Smooth muscle cell (in vitro differentiated cells): ENCODE measurements around the gene CLTCL1. TPM values are rescaled to one million over a fixed set of nuclear protein-coding genes. Genes with fewer than 3 reads are reported as not detected.

Experiments
- DNase-seq: peaks from one replicate; lab custom pipeline; 2025; ENCODE audit not compliant: unreplicated experiment; lab: John Stamatoyannopoulos, UW
- H2AFZ ChIP-seq: fragments of 200-600 bp; sonication (generic); 2 replicates; pipeline ENCODE4 v1.6.0; 2016; ENCODE audit warnings: antibody characterized with exemption, low read depth, mild to moderate bottlenecking
- H3F3A ChIP-seq: fragments of 200-600 bp; sonication (generic); 2 replicates; pipeline ENCODE4 v1.6.0; 2017; ENCODE audit warnings: antibody characterized with exemption, low read depth
- H3K27ac ChIP-seq: fragments of 200-600 bp; sonication (generic); 2 replicates; pipeline ENCODE4 v1.5.1; 2016; ENCODE audit warnings: low read depth, mild to moderate bottlenecking
- H3K27me3 ChIP-seq: fragments of 200-600 bp; sonication (generic); 2 replicates; pipeline ENCODE4 v1.6.1; 2016; ENCODE audit warnings: low read depth, mild to moderate bottlenecking
- H3K36me3 ChIP-seq: fragments of 200-600 bp; sonication (generic); 2 replicates; pipeline ENCODE4 v1.5.1; 2016; ENCODE audit warnings: low read depth
- H3K4me1 ChIP-seq: fragments of 200-600 bp; sonication (generic); 2 replicates; pipeline ENCODE4 v1.5.1; 2016; ENCODE audit warnings: low read depth
- H3K4me2 ChIP-seq: fragments of 200-600 bp; sonication (generic); 2 replicates; pipeline ENCODE4 v1.6.0; 2016; ENCODE audit warnings: mild to moderate bottlenecking
- H3K4me3 ChIP-seq: fragments of 200-600 bp; sonication (generic); 2 replicates; pipeline ENCODE4 v1.5.1; 2016; ENCODE audit warnings: mild to moderate bottlenecking
- H3K79me2 ChIP-seq: fragments of 200-600 bp; sonication (generic); 2 replicates; pipeline ENCODE4 v1.6.0; 2016; ENCODE audit warnings: low read depth, mild to moderate bottlenecking
- H3K9ac ChIP-seq: fragments of 200-600 bp; sonication (generic); 2 replicates; pipeline ENCODE4 v1.6.0; 2016; ENCODE audit warnings: low read depth
- H3K9me3 ChIP-seq: fragments of 200-600 bp; sonication (generic); replicated peaks from 2 replicates; pipeline ENCODE4 v1.5.1; 2016; ENCODE audit warnings: low read depth
- H4K20me1 ChIP-seq: fragments of 200-600 bp; sonication (generic); 2 replicates; pipeline ENCODE4 v1.6.0; 2016; ENCODE audit warnings: low read depth
- WGBS: methylation state at CpG from one replicate; pipeline ENCODE4 v1.1.7; 2016; ENCODE audit warnings: low lambda C conversion rate; 5-methylcytosine and 5-hydroxymethylcytosine counted together
- polyA plus RNA-seq: library from polyadenylated mRNA; unstranded; fragments of >200 nt; fragmentation: Nextera tagmentation; extraction: Ambion mirVana; gene quantifications from 2 replicates; pipeline ENCODE4 v1.2.1, GENCODE V29; 2016
- total RNA-seq: library from RNA; depleted of rRNA; stranded (reverse); fragments of >200 nt; gene quantifications from 2 replicates; pipeline ENCODE4 v1.2.3, GENCODE V29; 2014
- TF ChIP-seq, protein P1 (sequence below): fragments of 200-600 bp; sonication (generic); IDR thresholded peaks from 2 replicates; pipeline ENCODE4 v1.5.1; 2017; ENCODE audit warnings: borderline replicate concordance, mild to moderate bottlenecking, antibody characterized with exemption; ENCODE audit not compliant: insufficient read depth, poor library complexity, severe bottlenecking

The CLTCL1 gene
- total and polyA plus RNA-seq, 2 experiments from 2014 or later: 4.7 to 9.0 TPM

DNA sequence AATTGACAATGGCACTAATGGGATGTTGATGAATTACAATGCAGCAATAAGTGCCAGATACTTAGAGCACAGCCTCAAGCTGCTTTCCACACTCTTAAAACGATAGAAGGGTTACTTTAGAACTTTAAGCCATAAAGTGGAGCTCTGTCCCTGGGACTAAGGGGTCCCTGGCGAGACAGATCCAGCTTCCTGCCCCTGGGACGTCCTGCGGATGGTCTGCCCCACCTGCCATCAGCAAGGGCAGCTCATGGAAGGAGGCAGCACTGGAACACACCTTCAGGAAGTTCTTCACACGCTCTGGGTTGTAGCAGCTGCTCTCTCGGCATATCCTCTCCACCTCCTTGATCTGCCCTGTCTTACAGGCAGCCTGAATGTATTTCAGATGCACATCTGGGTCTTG, 67.9 kb downstream of the CLTCL1 start:
- TF ChIP-seq, protein P1, sequence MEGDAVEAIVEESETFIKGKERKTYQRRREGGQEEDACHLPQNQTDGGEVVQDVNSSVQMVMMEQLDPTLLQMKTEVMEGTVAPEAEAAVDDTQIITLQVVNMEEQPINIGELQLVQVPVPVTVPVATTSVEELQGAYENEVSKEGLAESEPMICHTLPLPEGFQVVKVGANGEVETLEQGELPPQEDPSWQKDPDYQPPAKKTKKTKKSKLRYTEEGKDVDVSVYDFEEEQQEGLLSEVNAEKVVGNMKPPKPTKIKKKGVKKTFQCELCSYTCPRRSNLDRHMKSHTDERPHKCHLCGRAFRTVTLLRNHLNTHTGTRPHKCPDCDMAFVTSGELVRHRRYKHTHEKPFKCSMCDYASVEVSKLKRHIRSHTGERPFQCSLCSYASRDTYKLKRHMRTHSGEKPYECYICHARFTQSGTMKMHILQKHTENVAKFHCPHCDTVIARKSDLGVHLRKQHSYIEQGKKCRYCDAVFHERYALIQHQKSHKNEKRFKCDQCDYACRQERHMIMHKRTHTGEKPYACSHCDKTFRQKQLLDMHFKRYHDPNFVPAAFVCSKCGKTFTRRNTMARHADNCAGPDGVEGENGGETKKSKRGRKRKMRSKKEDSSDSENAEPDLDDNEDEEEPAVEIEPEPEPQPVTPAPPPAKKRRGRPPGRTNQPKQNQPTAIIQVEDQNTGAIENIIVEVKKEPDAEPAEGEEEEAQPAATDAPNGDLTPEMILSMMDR: no peak
- Histone ChIP-seq H2AFZ (no peak overlapping the region), H3K9ac (no peak overlapping the region), H3K9me3 (no peaks in the 10 kb centered on the region), H3K4me1 (no peaks in the 10 kb centered on the region), H3K79me2 (no peaks in the 10 kb centered on the region), H3K27ac (no peak overlapping the region), H3F3A (no peaks in the 10 kb centered on the region), H3K36me3 (peaks cover 6% of the 10 kb centered on the region), H3K4me3 (no peak overlapping the region), H3K4me2 (no peak overlapping the region), H3K27me3 (no peaks in the 10 kb centered on the region), H4K20me1 (no peaks in the 10 kb centered on the region)
- 92% methylated on average over 6 of the region's 6 CpGs for WGBS
- no peak for DNase-seq

DNA sequence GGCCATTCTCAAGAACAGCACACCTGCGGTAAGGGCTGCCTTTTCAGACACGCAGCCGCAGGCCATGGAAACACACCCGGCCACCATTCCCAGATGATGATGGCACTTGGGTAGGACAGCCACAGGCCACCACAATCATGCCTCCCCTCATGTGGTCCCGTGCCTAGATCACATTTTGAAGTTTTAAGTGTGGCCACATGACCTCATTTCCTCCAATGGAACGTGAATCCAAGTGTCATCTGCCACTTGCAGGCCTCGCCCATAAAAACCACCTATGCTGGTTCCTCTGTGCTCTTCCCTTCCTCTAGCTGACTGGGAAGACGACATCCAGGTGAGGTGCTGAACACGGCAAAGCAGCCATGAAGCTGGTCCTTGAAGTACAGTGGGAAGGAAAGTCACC, 68.4 kb downstream of the CLTCL1 start:
- no peak overlapping the region for H3K4me3 ChIP-seq
- peaks cover 6% of the 10 kb centered on the region for H3K36me3 ChIP-seq
- H3K27ac ChIP-seq: no peak overlapping the region
- H3K27me3 ChIP-seq: no peaks in the 10 kb centered on the region
- 95% methylated on average over 9 of the region's 9 CpGs for WGBS
- H3K9me3 ChIP-seq: no peaks in the 10 kb centered on the region
- H3K9ac ChIP-seq: no peak overlapping the region
- TF ChIP-seq, protein P1: no peak
- H3K79me2 ChIP-seq: no peaks in the 10 kb centered on the region
- H3K4me1 ChIP-seq: no peaks in the 10 kb centered on the region
- no peak overlapping the region for H2AFZ ChIP-seq
- H3F3A ChIP-seq: no peaks in the 10 kb centered on the region
- DNase-seq: no peak
- no peaks in the 10 kb centered on the region for H4K20me1 ChIP-seq
- H3K4me2 ChIP-seq: no peak overlapping the region

DNA sequence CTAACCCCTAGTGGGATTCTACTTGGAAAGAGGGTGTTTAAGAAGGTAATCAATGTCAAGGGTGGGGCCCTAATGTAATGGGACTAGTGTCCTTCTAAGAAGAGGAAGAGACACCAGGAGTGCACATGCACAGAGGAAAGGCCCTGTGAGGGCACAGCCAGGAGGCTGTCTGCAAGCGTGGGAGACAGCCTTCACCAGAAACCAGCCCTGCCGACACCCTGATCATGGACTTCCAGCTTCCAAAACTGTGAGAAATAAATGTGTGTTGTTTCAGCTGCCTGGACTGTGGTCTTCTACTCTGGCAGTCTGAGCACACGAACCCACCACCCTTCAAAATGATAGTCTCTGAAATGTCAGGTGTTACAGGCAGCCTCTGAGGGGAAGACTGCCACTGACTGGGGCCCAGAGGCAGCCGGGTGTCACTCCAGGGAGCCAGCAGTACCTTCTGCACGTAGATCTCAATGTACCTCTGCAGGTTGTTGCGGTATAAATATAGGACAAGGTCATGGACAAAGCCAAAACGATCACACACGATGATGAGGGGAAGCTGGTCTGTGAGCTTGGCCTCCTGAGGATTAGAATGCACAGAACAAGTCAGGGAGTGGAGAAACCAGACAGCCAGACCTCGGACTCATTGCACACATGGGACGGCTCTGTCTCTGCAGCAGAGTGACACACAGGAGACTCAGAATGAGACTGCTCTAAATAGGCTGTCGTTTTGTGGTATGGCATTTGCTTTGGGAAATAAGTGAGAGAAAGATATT, 69.1 kb downstream of the CLTCL1 start:
- Histone ChIP-seq H3K36me3 (peaks cover 6% of the 10 kb centered on the region), H3K4me3 (no peak overlapping the region), H3K4me2 (no peak overlapping the region), H3F3A (no peaks in the 10 kb centered on the region), H3K4me1 (no peaks in the 10 kb centered on the region), H3K27me3 (no peaks in the 10 kb centered on the region), H3K79me2 (no peaks in the 10 kb centered on the region), H2AFZ (no peak overlapping the region), H3K9me3 (no peaks in the 10 kb centered on the region), H3K27ac (no peak overlapping the region), H3K9ac (no peak overlapping the region), H4K20me1 (no peaks in the 10 kb centered on the region)
- 94% methylated on average over 11 of the region's 11 CpGs for WGBS
- DNase-seq: no peak
- TF ChIP-seq, protein P1: no peak

DNA sequence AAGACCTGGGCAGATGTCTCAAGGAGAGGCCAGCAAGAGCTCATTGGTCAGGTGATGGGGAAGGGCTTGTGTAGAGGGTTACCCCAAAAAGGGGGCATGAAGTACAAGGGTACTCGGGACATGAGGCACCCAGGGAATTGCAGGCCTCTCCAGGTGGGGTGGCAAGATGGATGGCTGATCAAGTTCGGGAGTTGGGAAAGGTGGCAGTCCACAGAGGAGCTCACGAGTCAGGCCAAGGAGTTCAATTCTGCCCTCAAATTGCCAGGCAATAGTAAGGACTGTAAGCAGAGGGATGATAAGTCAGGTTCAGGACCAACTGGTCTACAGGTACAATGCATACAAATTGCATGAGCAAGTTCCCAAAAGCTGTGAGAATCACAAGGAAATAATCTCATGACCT, 70.7 kb downstream of the CLTCL1 start:
- Histone ChIP-seq H3K4me3 (no peak overlapping the region), H3K79me2 (no peaks in the 10 kb centered on the region), H3K27me3 (no peaks in the 10 kb centered on the region), H3F3A (no peaks in the 10 kb centered on the region), H3K27ac (no peak overlapping the region), H3K4me1 (no peaks in the 10 kb centered on the region), H3K36me3 (peaks cover 6% of the 10 kb centered on the region), H4K20me1 (no peaks in the 10 kb centered on the region), H3K4me2 (no peak overlapping the region), H2AFZ (no peak overlapping the region), H3K9me3 (no peaks in the 10 kb centered on the region), H3K9ac (no peak overlapping the region)
- WGBS: 93% methylated on average over 3 of the region's 3 CpGs
- no peak for DNase-seq
- TF ChIP-seq, protein P1: no peak
